C4-2B (cell line): ENCODE results near the gene BBOX1.

Experiments used
- ZFX ChIP-seq: fragments of 450-650 bp; IDR thresholded peaks from 2 replicates; pipeline ENCODE4 v1.6.1; 2017
- TF ChIP-seq, protein P1 (sequence below): fragments of 450-650 bp; conservative IDR thresholded peaks from 2 replicates; pipeline ENCODE4 v1.5.1; 2017; ENCODE audit warnings: mild to moderate bottlenecking

DNA sequence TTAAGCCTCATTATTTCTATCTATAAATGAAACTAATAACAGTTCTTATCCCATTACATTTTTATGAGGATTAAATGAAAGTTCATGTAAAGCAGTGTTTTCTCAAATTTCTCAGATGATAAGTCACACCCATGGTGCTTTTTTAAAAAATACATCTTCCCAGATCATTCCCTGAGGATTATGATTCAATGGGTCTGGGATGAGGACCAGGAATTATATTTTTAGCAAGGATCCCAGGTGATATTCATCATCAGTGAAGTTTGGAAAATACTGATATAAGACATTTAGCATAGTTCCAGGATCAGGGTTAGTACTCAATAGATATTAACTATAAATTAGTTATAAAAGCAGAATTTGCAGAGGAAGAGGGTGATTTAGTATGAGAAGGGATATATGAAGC is 89.1 kb downstream of the BBOX1 start:
- TF ChIP-seq, protein P1, sequence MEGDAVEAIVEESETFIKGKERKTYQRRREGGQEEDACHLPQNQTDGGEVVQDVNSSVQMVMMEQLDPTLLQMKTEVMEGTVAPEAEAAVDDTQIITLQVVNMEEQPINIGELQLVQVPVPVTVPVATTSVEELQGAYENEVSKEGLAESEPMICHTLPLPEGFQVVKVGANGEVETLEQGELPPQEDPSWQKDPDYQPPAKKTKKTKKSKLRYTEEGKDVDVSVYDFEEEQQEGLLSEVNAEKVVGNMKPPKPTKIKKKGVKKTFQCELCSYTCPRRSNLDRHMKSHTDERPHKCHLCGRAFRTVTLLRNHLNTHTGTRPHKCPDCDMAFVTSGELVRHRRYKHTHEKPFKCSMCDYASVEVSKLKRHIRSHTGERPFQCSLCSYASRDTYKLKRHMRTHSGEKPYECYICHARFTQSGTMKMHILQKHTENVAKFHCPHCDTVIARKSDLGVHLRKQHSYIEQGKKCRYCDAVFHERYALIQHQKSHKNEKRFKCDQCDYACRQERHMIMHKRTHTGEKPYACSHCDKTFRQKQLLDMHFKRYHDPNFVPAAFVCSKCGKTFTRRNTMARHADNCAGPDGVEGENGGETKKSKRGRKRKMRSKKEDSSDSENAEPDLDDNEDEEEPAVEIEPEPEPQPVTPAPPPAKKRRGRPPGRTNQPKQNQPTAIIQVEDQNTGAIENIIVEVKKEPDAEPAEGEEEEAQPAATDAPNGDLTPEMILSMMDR = no peak
- TF ChIP-seq ZFX = no peak
